Upper lobe of right lung (tissue), 1 donor: Measurements from ENCODE around the gene KRTAP5-10. TPM values are rescaled to one million over a fixed set of nuclear protein-coding genes. Genes with fewer than 3 reads are reported as not detected.

Experiments used
- ATAC-seq: fragments of 200-7000 bp; cut with Tn5 transposase; one replicate; pipeline ENCODE4 v1.9.1; 2020; ENCODE audit warnings: mild to moderate bottlenecking, moderate library complexity
- DNase-seq: peaks from one replicate; pipeline ENCODE4 v3.0.0-alpha.2; 2020
- H3K27ac ChIP-seq: fragments of 200-600 bp; one replicate; pipeline ENCODE4 v1.8.0; 2022
- H3K27me3 ChIP-seq: fragments of 200-600 bp; one replicate; pipeline ENCODE4 v1.8.0; 2022; ENCODE audit warnings: mild to moderate bottlenecking
- H3K36me3 ChIP-seq: fragments of 200-600 bp; one replicate; pipeline ENCODE4 v1.8.0; 2022
- H3K4me1 ChIP-seq: fragments of 200-600 bp; one replicate; pipeline ENCODE4 v1.8.0; 2022
- H3K4me3 ChIP-seq: fragments of 200-600 bp; one replicate; pipeline ENCODE4 v1.8.0; 2022; ENCODE audit warnings: mild to moderate bottlenecking
- H3K9me3 ChIP-seq: fragments of 200-600 bp; one replicate; pipeline ENCODE4 v1.8.0; 2022
- CTCF ChIP-seq: fragments of 200-600 bp; IDR thresholded peaks from one replicate; pipeline ENCODE4 v1.8.0; 2022; ENCODE audit warnings: antibody characterized with exemption
- intact Hi-C: fragments of 100-400 bp; cut with DNase I; formaldehyde crosslinking; loops from one replicate; pipeline ENCODE4 v1.11.0; 2022
- total RNA-seq: library from RNA; stranded (reverse); fragmentation: NEBNext Ultra II Directional; extraction: Animal tissue kit (Norgen Biotek cat#: 25700); gene quantifications from one replicate; pipeline ENCODE4 v1.2.1, GENCODE V29; 2021
- donor health status: DM: no; HTN: yes; CAD: no; lungs with severe emphysema.

Gene KRTAP5-10
- total RNA-seq, 1 donor from 2014 or later, result not detected

GRCh38 chr11:71551711-71552110 is 13.7 kb upstream of the KRTAP5-10 start:
- no peak for DNase-seq
- no peak for TF ChIP-seq CTCF
- H3K27me3 ChIP-seq, result no peaks in the 10 kb centered on the region
- no peak overlapping the region for H3K4me3 ChIP-seq
- H3K27ac ChIP-seq, result no peak overlapping the region
- ATAC-seq, result no peak
- intact Hi-C loops, result no loop called here
- no peaks in the 10 kb centered on the region for H3K4me1 ChIP-seq
- no peaks in the 10 kb centered on the region for H3K9me3 ChIP-seq
- no peaks in the 10 kb centered on the region for H3K36me3 ChIP-seq

- no peak overlapping the region for H3K27ac ChIP-seq
- H3K36me3 ChIP-seq, result no peaks in the 10 kb centered on the region
- H3K27me3 ChIP-seq, result no peaks in the 10 kb centered on the region
- intact Hi-C loops, result no loop called here
- H3K4me1 ChIP-seq, result no peaks in the 10 kb centered on the region
- H3K9me3 ChIP-seq, result no peaks in the 10 kb centered on the region
- DNase-seq (no peak), ATAC-seq (no peak)
- TF ChIP-seq CTCF, result no peak
- no peak overlapping the region for H3K4me3 ChIP-seq
Observed at GRCh38 chr11:71554996-71555395, 10.4 kb upstream of the KRTAP5-10 start.

- Histone ChIP-seq H3K36me3 (no peaks in the 10 kb centered on the region), H3K4me3 (no peak overlapping the region), H3K27ac (no peak overlapping the region), H3K4me1 (no peaks in the 10 kb centered on the region), H3K27me3 (no peaks in the 10 kb centered on the region), H3K9me3 (no peaks in the 10 kb centered on the region)
- no peak for DNase-seq
- intact Hi-C loops, result no loop called here
- ATAC-seq, result no peak
- no peak for TF ChIP-seq CTCF
Observed at GRCh38 chr11:71555508-71555907, 9.9 kb upstream of the KRTAP5-10 start.

GRCh38 chr11:71556018-71556417 is 9.3 kb upstream of the KRTAP5-10 start:
- DNase-seq (no peak), ATAC-seq (no peak)
- Histone ChIP-seq H3K27me3 (no peaks in the 10 kb centered on the region), H3K36me3 (no peaks in the 10 kb centered on the region), H3K9me3 (no peaks in the 10 kb centered on the region), H3K27ac (no peak overlapping the region), H3K4me3 (no peak overlapping the region), H3K4me1 (no peaks in the 10 kb centered on the region)
- intact Hi-C loops, result no loop called here
- no peak for TF ChIP-seq CTCF

GRCh38 chr11:71557257-71557656 is 8.1 kb upstream of the KRTAP5-10 start:
- Histone ChIP-seq H3K36me3 (no peaks in the 10 kb centered on the region), H3K4me1 (no peaks in the 10 kb centered on the region), H3K4me3 (no peak overlapping the region), H3K9me3 (no peaks in the 10 kb centered on the region), H3K27ac (no peak overlapping the region), H3K27me3 (no peaks in the 10 kb centered on the region)
- intact Hi-C loops, result no loop called here
- no peak for TF ChIP-seq CTCF
- ATAC-seq (no peak), DNase-seq (no peak)

- Histone ChIP-seq H3K27ac (no peak overlapping the region), H3K4me3 (no peak overlapping the region), H3K4me1 (no peaks in the 10 kb centered on the region), H3K27me3 (peaks cover 1% of the 10 kb centered on the region), H3K36me3 (no peaks in the 10 kb centered on the region), H3K9me3 (no peaks in the 10 kb centered on the region)
- DNase-seq (no peak), ATAC-seq (no peak)
- TF ChIP-seq CTCF, result no peak
- intact Hi-C loops, result no loop called here
Observed at GRCh38 chr11:71558996-71559395, 6.4 kb upstream of the KRTAP5-10 start.
